Posterior vena cava (tissue), 2 donors: Measurements from ENCODE around the gene CIDEA. TPM values are rescaled to one million over a fixed set of nuclear protein-coding genes. Genes with fewer than 3 reads are reported as not detected.
"Not testable (repeated sequence)": the region's sequence is repeated elsewhere in the genome, so short reads cannot be mapped to it uniquely, and the experiment has no call there.

Source experiments
- DNase-seq: peaks from one replicate; pipeline ENCODE4 v3.0.0-alpha.2; 2020; ENCODE audit warnings: low spot score
- intact Hi-C, 2 donors: fragments of 100-400 bp; cut with DNase I; formaldehyde crosslinking; loops; one replicate each; pipeline versions ENCODE4 v1.14.1 to v1.14.2; 2022 to 2023
- long read RNA-seq, 2 donors: library from polyadenylated mRNA; unstranded; transcript quantifications; one replicate each; pipeline ENCODE4 v2.0.0, GENCODE V29; 2020 to 2021
- total RNA-seq, 2 donors: library from RNA; stranded (reverse); fragmentation: NEBNext Ultra II Directional; extraction: Animal tissue kit (Norgen Biotek cat#: 25700); gene quantifications; one replicate each; pipeline ENCODE4 v1.2.1, GENCODE V29; 2021
- donor health status: DM: yes; HTN: yes; CAD: no.
- donor health status: DM: yes; HTN: yes; CAD: no.

Gene CIDEA, protein sequence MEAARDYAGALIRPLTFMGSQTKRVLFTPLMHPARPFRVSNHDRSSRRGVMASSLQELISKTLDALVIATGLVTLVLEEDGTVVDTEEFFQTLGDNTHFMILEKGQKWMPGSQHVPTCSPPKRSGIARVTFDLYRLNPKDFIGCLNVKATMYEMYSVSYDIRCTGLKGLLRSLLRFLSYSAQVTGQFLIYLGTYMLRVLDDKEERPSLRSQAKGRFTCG
- under 1 TPM in 1 of 2 donors, not detected in 1; 0.24 TPM for total RNA-seq
- long read RNA-seq, donor 1: 0 reads
- long read RNA-seq, donor 2, partial matches to known transcripts: 0 of 1 reads
- long read RNA-seq, donor 2, other reads (novel, unspliced or antisense): 0 of 1 reads

- intact Hi-C loops: loop anchor here in 1 of 2 donors (5.0 kb wide), 1 partner anchor 472 kb away; no protein-coding TSS in a partner anchor
- DNase-seq: no peak
Measured at GRCh38 chr18:12254136-12254819, at the start of gene CIDEA. TSS of gene CIDEA (plus strand) at chr18:12254361. CDS start at chr18:12254384, 23 bp downstream.

DNA sequence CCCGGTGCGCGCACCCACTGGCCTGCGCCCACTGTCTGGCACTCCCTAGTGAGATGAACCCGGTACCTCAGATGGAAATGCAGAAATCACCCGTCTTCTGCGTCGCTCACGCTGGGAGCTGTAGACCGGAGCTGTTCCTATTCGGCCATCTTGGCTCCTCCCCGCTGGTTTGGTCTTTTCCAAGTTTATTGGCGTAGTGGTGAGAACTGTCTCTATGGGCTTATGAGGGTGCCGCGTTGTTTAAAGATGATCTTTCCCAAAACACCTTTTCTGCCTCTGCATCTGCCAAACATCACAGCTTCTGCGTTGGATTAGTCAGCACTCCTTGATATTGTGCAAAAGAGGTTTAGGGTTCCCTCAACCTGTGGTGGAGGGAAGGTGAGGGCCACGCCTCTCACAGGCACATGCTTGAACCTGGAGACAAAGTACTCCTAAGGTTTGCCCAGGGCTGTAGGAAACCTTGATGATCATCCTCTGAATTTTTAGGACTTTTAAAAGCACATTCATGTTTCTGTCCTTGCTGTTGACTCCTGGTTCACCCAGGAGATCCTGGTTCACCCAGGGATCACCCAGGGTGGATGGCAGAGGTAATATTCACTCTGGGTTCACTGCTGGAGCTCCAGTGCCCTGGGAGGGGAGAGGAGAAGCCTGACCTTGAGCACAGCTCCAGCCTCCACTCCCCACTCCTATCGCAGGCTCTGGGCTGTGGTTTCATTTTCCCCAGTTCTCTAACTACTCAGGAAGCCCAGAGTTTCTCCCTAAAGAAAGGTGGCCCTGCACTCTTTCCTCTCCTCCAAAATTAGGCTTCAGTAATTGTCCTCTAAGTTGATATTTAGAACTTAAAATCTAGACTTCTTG, 45.6 kb upstream of the CIDEA start:
- intact Hi-C loops, DNase-seq: not testable (repeated sequence)

- DNase-seq, intact Hi-C loops: not testable (repeated sequence)
Measured at GRCh38 chr18:12212308-12212707, 41.9 kb upstream of the CIDEA start.

DNA sequence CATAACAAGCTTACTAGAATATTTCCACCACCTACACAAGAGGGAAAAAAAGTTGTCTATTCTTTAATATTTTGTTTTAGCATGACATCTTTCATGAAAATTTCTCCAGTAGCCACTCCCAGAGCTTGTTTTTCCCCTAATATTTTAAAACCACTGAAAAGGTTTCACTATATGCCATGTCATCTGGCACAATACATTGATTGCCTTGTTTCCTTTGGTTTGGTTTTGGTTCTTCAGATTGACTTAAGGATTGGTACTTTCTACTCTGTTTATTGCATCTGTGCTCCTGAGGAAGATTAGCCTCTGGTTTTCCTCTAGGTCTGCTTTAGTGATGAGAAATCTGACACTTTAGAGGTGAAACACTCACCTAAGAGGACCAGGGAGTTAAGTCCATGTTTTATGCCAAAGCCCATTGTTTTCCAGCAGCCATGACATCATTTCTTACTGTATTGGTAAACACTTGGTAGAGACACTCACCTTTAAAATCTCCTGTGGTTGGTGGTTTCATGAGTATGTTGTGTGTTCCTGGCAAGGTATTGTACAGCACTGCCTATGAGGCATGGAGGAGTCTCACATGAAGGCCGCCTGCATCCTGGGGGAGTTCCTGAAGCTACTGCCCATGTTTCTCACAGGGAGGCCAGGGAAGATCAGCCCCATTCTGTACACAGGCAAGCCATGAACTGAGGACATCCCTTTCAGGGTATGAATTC, 39.7 kb upstream of the CIDEA start:
- intact Hi-C loops, DNase-seq: not testable (repeated sequence)

GRCh38 chr18:12216471-12216870, 37.7 kb upstream of the CIDEA start:
- intact Hi-C loops, DNase-seq: not testable (repeated sequence)

DNA sequence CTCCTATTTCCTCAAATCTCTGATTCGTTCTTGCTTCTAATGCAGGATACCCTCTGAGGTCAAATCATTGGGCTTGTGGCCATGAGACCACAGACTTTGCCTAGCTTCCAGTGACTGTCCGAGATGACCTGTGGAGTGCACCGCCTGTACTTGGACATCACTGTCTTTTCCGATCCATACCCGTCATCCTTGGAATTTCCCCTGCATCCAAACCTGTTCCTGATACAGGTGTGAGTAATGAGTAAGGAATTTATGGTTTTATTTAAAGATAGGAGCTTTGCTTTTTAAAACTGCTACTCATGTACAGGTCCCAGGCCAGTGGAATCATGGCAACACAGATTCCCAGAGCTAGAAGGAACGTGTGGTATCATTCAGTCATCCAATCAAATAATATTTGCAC, 35.6 kb upstream of the CIDEA start:
- DNase-seq, intact Hi-C loops: not testable (repeated sequence)

- intact Hi-C loops, DNase-seq: not testable (repeated sequence)
Measured at GRCh38 chr18:12222041-12222440, 32.1 kb upstream of the CIDEA start.

DNA sequence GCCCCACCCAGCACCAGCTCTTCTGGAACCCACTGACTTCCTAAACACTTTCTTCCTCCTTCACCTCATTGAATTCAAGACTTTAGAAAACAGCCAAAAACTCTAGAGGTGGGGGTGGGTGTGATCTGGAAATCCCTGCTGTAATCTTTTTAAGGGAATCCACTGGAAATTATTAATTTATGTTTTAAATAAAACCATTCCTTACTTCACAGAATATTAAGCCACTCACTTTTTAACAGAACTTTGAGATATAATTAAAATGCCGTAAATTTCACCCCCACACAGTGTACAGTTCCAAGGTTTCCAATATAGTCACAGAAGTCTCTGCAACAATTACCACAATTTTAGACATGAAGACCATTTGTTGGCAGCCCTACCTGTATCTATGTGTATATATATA, 30.8 kb upstream of the CIDEA start:
- not testable (repeated sequence) for DNase-seq

GRCh38 chr18:12226807-12227206, 27.4 kb upstream of the CIDEA start:
- DNase-seq, intact Hi-C loops: not testable (repeated sequence)

More for the DNA sequence above, 30.8 kb upstream of the CIDEA start:
- intact Hi-C loops: not testable (repeated sequence)

GRCh38 chr18:12227399-12228186, 26.6 kb upstream of the CIDEA start:
- DNase-seq, intact Hi-C loops: not testable (repeated sequence)

- not testable (repeated sequence) for DNase-seq
Measured at GRCh38 chr18:12228308-12228707, 25.9 kb upstream of the CIDEA start.

GRCh38 chr18:12230561-12230960, 23.6 kb upstream of the CIDEA start:
- intact Hi-C loops, DNase-seq: not testable (repeated sequence)

More at GRCh38 chr18:12228308-12228707, 25.9 kb upstream of the CIDEA start:
- intact Hi-C loops: not testable (repeated sequence)

DNA sequence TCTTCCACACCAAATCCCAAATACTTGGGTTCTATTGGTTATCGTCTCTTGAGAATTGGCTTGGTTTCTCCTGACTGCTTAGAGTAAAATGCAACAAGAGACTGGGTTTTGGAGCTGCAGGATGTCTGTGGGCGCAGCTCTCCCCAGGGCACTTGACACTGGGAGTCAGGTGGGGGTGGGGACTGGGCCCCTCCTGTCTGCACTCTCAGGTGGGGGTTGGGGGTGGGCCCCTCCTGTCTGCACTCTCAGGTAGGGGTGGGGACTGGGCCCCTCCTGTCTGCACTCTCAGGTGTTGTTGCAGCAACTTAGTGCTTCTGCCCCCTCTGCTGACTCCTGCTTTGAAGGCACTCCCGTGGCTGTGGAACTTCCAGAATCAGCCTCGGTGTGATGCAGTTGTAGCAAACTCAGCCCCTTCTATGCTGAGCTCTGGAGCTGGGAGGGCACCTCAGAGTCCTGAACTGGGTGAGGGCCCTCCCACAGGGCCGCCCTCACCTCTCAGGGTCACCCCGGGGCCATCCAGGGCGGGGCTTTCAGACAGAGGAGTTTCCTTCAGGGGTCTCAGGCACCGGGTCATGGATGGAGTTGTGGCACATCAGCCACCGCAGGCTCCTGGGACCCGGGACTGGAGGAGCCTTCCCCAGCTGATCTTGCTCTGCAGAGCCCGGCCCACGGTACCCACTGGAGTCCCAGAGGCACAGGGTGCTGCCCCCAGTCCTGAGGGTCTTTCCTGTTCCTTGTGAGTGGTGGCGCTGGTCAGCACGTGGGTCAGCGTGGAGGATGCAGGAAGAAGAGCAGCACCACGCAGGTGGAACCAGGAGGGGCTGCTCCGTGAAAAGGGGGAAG, 22.9 kb upstream of the CIDEA start:
- no peak for DNase-seq
- intact Hi-C loops: no loop called here

DNA sequence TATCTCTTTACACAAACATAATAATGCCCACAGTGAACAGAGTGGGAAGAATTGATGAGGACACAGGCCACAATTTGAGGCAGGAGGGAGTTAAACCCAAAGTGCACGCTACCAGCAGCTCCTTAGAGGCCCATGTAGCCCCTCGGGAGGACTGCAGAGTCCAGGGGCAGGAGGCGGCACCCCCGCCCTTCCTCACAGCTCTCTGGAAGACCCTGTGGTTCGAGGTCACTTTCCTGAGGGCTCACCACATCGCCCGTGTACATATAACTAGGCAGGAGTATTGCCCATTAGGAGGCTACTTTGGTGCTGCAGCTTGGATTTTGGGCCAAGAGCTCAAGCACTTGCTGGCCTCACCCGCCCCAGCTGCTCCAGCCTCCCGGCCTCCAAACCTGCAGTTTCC, 22.2 kb upstream of the CIDEA start:
- intact Hi-C loops: no loop called here
- no peak for DNase-seq

GRCh38 chr18:12233378-12233777, 20.8 kb upstream of the CIDEA start:
- DNase-seq: no peak
- intact Hi-C loops: no loop called here

- no peak for DNase-seq
- intact Hi-C loops: no loop called here
Measured at GRCh38 chr18:12234451-12235190, 19.5 kb upstream of the CIDEA start.

- intact Hi-C loops: no loop called here
- DNase-seq: no peak
Measured at GRCh38 chr18:12236141-12236540, 18.0 kb upstream of the CIDEA start.
